ENCODE measurements around the gene LY6G6F. TPM values are rescaled to one million over a fixed set of nuclear protein-coding genes. Genes with fewer than 3 reads are reported as not detected.

LY6G6F gene
- total RNA-seq, 3 donors from 2014 or later: not detected

DNA sequence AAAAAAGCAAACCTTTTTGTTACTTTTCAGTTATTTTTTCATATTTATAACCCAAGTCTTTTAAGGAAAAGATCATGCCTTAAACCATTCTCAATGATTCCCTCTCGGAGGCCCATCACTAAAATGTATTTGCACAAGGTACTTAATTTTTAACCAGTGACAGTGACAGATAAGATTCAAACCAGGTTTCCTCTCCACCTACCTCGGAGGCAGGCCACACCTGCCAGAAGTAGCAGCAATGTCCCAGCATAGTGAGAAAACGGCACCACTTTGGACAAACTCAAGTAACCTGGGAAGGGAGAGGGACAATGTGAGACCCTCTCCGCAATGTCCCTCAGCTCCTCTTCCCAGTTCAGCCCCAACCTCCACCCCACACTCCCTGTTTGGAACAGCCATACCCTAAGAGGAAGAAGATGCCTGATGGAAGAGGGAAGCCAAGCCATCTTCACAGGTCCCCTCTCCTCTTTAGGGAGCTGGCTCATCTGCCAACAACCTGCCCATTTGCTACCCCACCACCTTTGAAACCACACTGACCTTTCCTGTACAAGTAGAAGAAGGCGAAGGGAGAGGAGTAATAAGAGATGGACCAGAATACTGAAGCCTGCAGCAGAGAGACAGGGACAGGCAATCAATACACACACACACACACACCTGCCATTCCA lies 5.8 kb upstream of the LY6G6F start:
- TF ChIP-seq POLR2A (IDR thresholded peaks at IDR 0.05) (no peak), CTCF (IDR thresholded peaks at IDR 0.05) (no peak), POLR2AphosphoS5 (IDR thresholded peaks at IDR 0.05) (no peak)
- Histone ChIP-seq H3K9me3 (no peaks in the 10 kb centered on the region), H3K27ac (no peak overlapping the region), H3K36me3 (no peaks in the 10 kb centered on the region), H3K4me3 (peak overlapping the region in 1 of 3 donors; percentile 90), H3K4me1 (peaks cover 4 to 17% of the 10 kb centered on the region in 2 donors), H3K27me3 (no peaks in the 10 kb centered on the region)
- no peak for DNase-seq (ENCODE audit: low spot score in 2 of 2)
- intact Hi-C loops (cut with DNase I; ENCODE audit: low total_unique reads): loop anchor here (10.0 kb wide), 1 partner anchor 64 kb away; the partner anchor contains the start of gene SAPCD1

DNA sequence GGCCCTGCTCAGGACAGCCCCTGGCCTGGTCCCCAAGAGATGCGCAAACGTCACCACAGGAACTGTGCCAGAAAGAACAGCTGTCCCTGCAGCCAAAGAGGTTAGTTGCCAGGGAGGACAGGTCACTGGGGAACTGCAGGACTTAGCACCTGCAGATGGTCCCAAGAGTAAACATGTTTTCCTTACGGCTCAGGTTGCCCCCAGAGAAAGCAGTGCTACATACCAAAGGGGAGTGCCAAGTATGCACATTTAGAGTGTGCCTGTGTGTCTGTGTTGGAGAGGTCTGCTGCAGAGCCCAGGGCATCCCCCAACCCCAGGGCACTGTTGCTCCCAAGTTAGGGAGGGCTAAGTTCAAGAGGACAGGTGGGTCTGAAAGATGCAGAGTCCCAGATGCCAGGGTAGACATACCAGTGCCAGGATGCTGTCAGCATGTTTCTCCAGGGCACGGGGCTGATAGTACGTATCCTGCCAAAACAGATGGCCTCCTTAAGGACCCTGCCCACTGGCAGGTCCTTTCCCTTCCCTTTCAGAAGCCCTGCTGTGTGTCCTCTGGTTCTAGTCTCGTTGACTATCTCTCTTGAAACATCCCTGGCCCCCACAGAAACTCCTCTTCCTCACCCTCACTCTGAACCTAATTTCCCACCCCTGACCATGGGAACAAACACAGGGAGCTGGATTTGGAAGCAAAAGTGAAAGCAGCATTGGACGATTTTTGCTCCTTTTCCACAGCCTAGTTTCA lies 4.8 kb upstream of the LY6G6F start:
- H3K27ac ChIP-seq: peak overlapping the region; percentile 5 to 99
- no peak for DNase-seq (ENCODE audit: low spot score in 2 of 2)
- no peaks in the 10 kb centered on the region for H3K36me3 ChIP-seq
- peaks cover 4 to 17% of the 10 kb centered on the region in 2 donors for H3K4me1 ChIP-seq
- intact Hi-C loops (cut with DNase I; ENCODE audit: low total_unique reads): loop anchor here (1.0 to 10.0 kb wide), 2 partner anchors 16 to 63 kb away; partner anchors contain the start of gene SAPCD1
- H3K9me3 ChIP-seq: no peaks in the 10 kb centered on the region
- TF ChIP-seq CTCF (IDR thresholded peaks at IDR 0.05) (no peak), POLR2AphosphoS5 (IDR thresholded peaks at IDR 0.05) (no peak), POLR2A (IDR thresholded peaks at IDR 0.05) (no peak)
- H3K27me3 ChIP-seq: no peaks in the 10 kb centered on the region
- H3K4me3 ChIP-seq: peak overlapping the region; percentile 79 to 90 (median 86)

DNA sequence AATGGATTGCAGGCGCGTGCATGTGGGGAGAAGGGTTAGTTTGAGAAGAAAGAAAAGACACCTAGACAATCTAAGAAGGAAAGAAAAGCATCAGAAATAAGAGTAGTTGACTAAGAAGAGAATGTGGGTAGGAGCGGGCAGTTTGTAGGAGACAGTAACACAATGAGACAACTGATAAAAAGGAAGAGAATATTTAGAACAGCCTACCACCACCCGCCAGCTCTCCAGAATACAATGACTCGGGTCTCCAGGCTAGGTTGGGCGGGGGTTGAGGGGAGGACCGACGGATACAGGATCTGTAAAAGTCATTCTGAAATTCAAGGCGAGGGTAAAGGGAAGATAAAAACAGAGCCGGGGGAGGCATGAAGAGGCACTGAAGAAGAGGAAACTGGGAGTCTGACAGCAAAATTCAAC lies 4.3 kb upstream of the LY6G6F start:
- Histone ChIP-seq H3K9me3 (no peaks in the 10 kb centered on the region), H3K4me3 (peak overlapping the region; percentile 79 to 90 (median 86)), H3K36me3 (no peaks in the 10 kb centered on the region), H3K27me3 (no peaks in the 10 kb centered on the region), H3K4me1 (peaks cover 4 to 17% of the 10 kb centered on the region in 2 donors), H3K27ac (peak overlapping the region; percentile 98 to 99)
- TF ChIP-seq CTCF (IDR thresholded peaks at IDR 0.05) (no peak), POLR2AphosphoS5 (IDR thresholded peaks at IDR 0.05) (no peak), POLR2A (IDR thresholded peaks at IDR 0.05) (no peak)
- intact Hi-C loops (cut with DNase I; ENCODE audit: low total_unique reads): loop anchor here (1.0 to 10.0 kb wide), 2 partner anchors 16 to 62 kb away; partner anchors contain the start of gene SAPCD1
- no peak for DNase-seq (ENCODE audit: low spot score in 2 of 2)

DNA sequence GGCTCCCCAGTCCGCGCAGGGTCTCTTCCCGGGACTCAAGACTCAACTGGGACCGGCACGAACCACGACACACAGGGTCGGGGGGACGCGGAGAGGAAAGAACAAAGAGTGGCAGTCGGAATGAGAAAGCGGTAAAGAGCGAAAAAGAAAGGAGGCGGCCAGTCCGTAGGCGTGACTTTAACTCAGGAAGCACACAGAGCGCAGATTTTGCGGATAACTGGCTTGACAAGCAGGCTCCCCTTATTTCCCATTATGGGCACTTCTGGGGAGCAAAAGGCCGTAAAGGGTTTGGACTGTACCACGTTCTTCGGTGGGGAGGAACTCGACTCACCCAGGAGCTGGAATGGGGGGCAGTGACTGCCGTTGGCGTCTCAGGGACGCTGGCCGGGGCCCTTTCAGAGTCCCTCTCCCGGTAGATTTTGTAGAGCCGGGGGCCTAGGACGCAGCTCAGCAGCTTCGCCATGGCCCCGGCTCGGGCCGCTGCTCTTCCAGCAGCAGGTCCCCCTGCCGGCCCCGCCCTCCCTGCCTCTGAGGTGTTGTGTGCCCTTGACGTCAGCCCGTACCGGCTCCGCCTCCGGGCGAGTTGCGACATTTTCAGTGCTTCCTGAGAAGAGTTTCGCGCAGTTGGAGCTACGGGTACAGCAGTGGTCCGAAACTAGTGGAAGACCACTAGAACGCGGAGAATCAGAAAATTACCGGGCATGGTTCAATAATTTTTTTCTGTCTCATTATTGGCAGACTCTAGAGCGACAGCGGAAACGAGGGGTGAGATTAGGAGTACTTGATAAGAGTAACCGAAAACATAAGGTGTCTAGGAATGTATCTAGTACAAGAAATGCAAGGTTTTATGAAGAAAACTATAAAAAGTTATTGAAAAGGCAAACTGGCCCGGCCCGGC lies 3.6 kb upstream of the LY6G6F start, which contains the start of gene ABHD16A:
ABHD16A (minus strand) TSS at position 506 of the 898 bp plus-strand sequence; CDS start at position 463, 43 bp downstream.
- TF ChIP-seq CTCF (IDR thresholded peaks at IDR 0.05) (peak in 2 of 3 donors; percentile 14 to 26), POLR2AphosphoS5 (IDR thresholded peaks at IDR 0.05) (peak; percentile 93 to 98 (median 96)), POLR2A (IDR thresholded peaks at IDR 0.05) (peak; percentile 96)
- peak within 1 kb of the TSS; percentile 98 to 99 for H3K27ac ChIP-seq
- peaks cover 4 to 17% of the 10 kb centered on the region in 2 donors for H3K4me1 ChIP-seq
- no peaks in the 10 kb centered on the region for H3K27me3 ChIP-seq
- peak; percentile 99 for DNase-seq (ENCODE audit: low spot score in 2 of 2)
- intact Hi-C loops (cut with DNase I; ENCODE audit: low total_unique reads): loop anchor here (1.0 to 10.0 kb wide), 2 partner anchors 15 to 62 kb away; partner anchors contain the start of gene SAPCD1
- no peaks in the 10 kb centered on the region for H3K9me3 ChIP-seq
- peak within 1 kb of the TSS; percentile 79 to 90 (median 86) for H3K4me3 ChIP-seq
- H3K36me3 ChIP-seq: no peaks in the 10 kb centered on the region

All from breast epithelium (tissue), 4 donors.